ENCODE results near the gene FANCD2OS. TPM values are rescaled to one million over a fixed set of nuclear protein-coding genes. Genes with fewer than 3 reads are reported as not detected.
"Not testable (repeated sequence)": the region's sequence is repeated elsewhere in the genome, so short reads cannot be mapped to it uniquely, and the experiment has no call there.

The FANCD2OS gene
- total RNA-seq, 1 donor from 2014 or later, result not detected

GRCh38 chr3:10137178-10137577 is 29.1 kb upstream of the FANCD2OS start:
- no peaks in the 10 kb centered on the region for H3K27me3 ChIP-seq (ENCODE audit: low read depth)
- H3K36me3 ChIP-seq, result no peaks in the 10 kb centered on the region
- no peak for TF ChIP-seq CTCF (IDR thresholded peaks at IDR 0.05)
- DNase-seq (no peak), ATAC-seq (no peak)
- H3K9me3 ChIP-seq, result no peaks in the 10 kb centered on the region
- no peak overlapping the region for H3K27ac ChIP-seq
- intact Hi-C loops (cut with DNase I), result no loop called here
- no peaks in the 10 kb centered on the region for H3K4me1 ChIP-seq
- no peak overlapping the region for H3K4me3 ChIP-seq

GRCh38 chr3:10136426-10137005 is 28.5 kb upstream of the FANCD2OS start:
- H3K9me3 ChIP-seq, result no peaks in the 10 kb centered on the region
- intact Hi-C loops (cut with DNase I), result no loop called here
- H3K27me3 ChIP-seq (ENCODE audit: low read depth), result no peaks in the 10 kb centered on the region
- H3K27ac ChIP-seq, result no peak overlapping the region
- DNase-seq (no peak), ATAC-seq (no peak)
- H3K4me1 ChIP-seq, result no peaks in the 10 kb centered on the region
- no peak for TF ChIP-seq CTCF (IDR thresholded peaks at IDR 0.05)
- H3K36me3 ChIP-seq, result no peaks in the 10 kb centered on the region
- H3K4me3 ChIP-seq, result no peak overlapping the region

- H3K36me3 ChIP-seq; H3K4me3 ChIP-seq; H3K27ac ChIP-seq; H3K27me3 ChIP-seq (ENCODE audit: low read depth); ATAC-seq; DNase-seq; intact Hi-C loops (cut with DNase I); H3K9me3 ChIP-seq; H3K4me1 ChIP-seq: not testable (repeated sequence)
Measured at GRCh38 chr3:10135872-10136271, 27.8 kb upstream of the FANCD2OS start.

GRCh38 chr3:10122724-10123123 is 14.7 kb upstream of the FANCD2OS start:
- no peak for TF ChIP-seq CTCF (IDR thresholded peaks at IDR 0.05)
- H3K27me3 ChIP-seq (ENCODE audit: low read depth), result no peaks in the 10 kb centered on the region
- no peak for DNase-seq
- no peak overlapping the region for H3K27ac ChIP-seq
- H3K4me3 ChIP-seq, result no peak overlapping the region
- peaks cover 3% of the 10 kb centered on the region for H3K4me1 ChIP-seq
- peaks cover 68% of the 10 kb centered on the region for H3K36me3 ChIP-seq
- no peak for ATAC-seq
- no peaks in the 10 kb centered on the region for H3K9me3 ChIP-seq
- intact Hi-C loops (cut with DNase I), result no loop called here

GRCh38 chr3:10121064-10121463 is 13.0 kb upstream of the FANCD2OS start:
- no peak for TF ChIP-seq CTCF (IDR thresholded peaks at IDR 0.05)
- no peak for ATAC-seq

GRCh38 chr3:10119376-10119775 is 11.3 kb upstream of the FANCD2OS start:
- H3K9me3 ChIP-seq, result no peaks in the 10 kb centered on the region
- DNase-seq, result no peak
- H3K4me1 ChIP-seq, result peaks cover 19% of the 10 kb centered on the region
- no peak overlapping the region for H3K4me3 ChIP-seq
- no peak for ATAC-seq
- intact Hi-C loops (cut with DNase I), result no loop called here
- no peak overlapping the region for H3K27ac ChIP-seq
- TF ChIP-seq CTCF (IDR thresholded peaks at IDR 0.05), result no peak
- peaks cover 34% of the 10 kb centered on the region for H3K36me3 ChIP-seq
- H3K27me3 ChIP-seq (ENCODE audit: low read depth), result no peaks in the 10 kb centered on the region

More at GRCh38 chr3:10121064-10121463, 13.0 kb upstream of the FANCD2OS start:
- H3K9me3 ChIP-seq, result no peaks in the 10 kb centered on the region
- H3K36me3 ChIP-seq, result peaks cover 51% of the 10 kb centered on the region
- H3K27ac ChIP-seq, result no peak overlapping the region
- no peaks in the 10 kb centered on the region for H3K27me3 ChIP-seq (ENCODE audit: low read depth)
- H3K4me1 ChIP-seq, result peaks cover 19% of the 10 kb centered on the region
- intact Hi-C loops (cut with DNase I), result no loop called here
- DNase-seq, result no peak
- no peak overlapping the region for H3K4me3 ChIP-seq
